K562 treated with DMSO at 1 percent for 24 hours (cell line): ENCODE results near the gene SCN3B. TPM values are rescaled to one million over a fixed set of nuclear protein-coding genes. Genes with fewer than 3 reads are reported as not detected.

Experiments used
- total RNA-seq: library from RNA; unstranded; fragments of 300-600 nt; gene quantifications from 2 replicates; pipeline ENCODE4 v1.2.3, GENCODE V29; 2022; ENCODE audit warnings: low read depth; ENCODE audit not compliant: insufficient read depth

Gene SCN3B
- total RNA-seq, result 0.10 TPM in 1 of 2 replicates, not detected in the other

GRCh38 chr11:123654566-123655081, at the start of gene SCN3B:
Gene SCN3B (minus strand): TSS chr11:123654624. CDS start chr11:123653801, 823 bp downstream.

Other genes starting within 250 kb of the SCN3B start
- 0.78 and 0.98 TPM in 2 replicates for gene GRAMD1B, start 224.4 kb downstream of the SCN3B start, total RNA-seq
- 3.5 and 4.8 TPM in 2 replicates for gene ZNF202, start 87.0 kb upstream of the SCN3B start, total RNA-seq
- gene OR6X1, start 99.9 kb upstream of the SCN3B start, total RNA-seq, result not detected in 2 replicates
- not detected in 2 replicates for gene OR6M1, start 151.7 kb upstream of the SCN3B start, total RNA-seq
- gene TMEM225, start 231.0 kb upstream of the SCN3B start, total RNA-seq, result not detected in 2 replicates
- gene OR8D4, start 247.5 kb upstream of the SCN3B start, total RNA-seq, result not detected in 2 replicates